ENCODE data around the gene IGFBP2.

DNA sequence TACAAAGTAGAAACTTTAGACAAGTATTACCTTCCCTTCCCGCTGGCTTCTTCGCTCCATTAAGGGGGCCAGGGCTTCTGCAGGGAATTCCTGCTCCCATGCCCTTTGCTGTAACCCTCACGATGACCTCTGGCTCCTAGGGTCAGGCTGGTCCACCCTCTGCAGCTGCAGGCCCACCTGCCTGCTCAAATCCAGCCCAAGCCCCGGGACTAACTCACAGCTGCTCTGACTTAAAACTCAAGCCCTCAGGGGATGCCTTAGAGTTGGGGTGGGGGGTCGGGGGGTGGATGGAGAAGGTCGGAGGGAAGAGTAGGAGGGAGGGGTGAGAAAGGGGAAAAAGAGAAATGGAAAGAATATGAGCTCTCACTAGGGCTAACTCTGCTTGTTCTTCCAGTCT, 57.2 kb downstream of the IGFBP2 start:
- TF ChIP-seq ZNF331 (CRISPR knock-in tag; IDR thresholded peaks at IDR 0.05; ENCODE audit: low read depth): no peak
- TF ChIP-seq ZNF462 (CRISPR knock-in tag; IDR thresholded peaks at IDR 0.05): no peak
- TF ChIP-seq, protein P1, sequence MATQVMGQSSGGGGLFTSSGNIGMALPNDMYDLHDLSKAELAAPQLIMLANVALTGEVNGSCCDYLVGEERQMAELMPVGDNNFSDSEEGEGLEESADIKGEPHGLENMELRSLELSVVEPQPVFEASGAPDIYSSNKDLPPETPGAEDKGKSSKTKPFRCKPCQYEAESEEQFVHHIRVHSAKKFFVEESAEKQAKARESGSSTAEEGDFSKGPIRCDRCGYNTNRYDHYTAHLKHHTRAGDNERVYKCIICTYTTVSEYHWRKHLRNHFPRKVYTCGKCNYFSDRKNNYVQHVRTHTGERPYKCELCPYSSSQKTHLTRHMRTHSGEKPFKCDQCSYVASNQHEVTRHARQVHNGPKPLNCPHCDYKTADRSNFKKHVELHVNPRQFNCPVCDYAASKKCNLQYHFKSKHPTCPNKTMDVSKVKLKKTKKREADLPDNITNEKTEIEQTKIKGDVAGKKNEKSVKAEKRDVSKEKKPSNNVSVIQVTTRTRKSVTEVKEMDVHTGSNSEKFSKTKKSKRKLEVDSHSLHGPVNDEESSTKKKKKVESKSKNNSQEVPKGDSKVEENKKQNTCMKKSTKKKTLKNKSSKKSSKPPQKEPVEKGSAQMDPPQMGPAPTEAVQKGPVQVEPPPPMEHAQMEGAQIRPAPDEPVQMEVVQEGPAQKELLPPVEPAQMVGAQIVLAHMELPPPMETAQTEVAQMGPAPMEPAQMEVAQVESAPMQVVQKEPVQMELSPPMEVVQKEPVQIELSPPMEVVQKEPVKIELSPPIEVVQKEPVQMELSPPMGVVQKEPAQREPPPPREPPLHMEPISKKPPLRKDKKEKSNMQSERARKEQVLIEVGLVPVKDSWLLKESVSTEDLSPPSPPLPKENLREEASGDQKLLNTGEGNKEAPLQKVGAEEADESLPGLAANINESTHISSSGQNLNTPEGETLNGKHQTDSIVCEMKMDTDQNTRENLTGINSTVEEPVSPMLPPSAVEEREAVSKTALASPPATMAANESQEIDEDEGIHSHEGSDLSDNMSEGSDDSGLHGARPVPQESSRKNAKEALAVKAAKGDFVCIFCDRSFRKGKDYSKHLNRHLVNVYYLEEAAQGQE (IDR thresholded peaks at IDR 0.05; ENCODE audit: unreplicated experiment): no peak
- TF ChIP-seq CTCF (conservative IDR thresholded peaks at IDR 0.05; ENCODE audit: low read depth in 2 of 2): no peak
- no peak for TF ChIP-seq POLR2AphosphoS5 (IDR thresholded peaks at IDR 0.05; ENCODE audit: low read depth)
- no peak for TF ChIP-seq JUNB (IDR thresholded peaks at IDR 0.05; ENCODE audit: unreplicated experiment)
- TF ChIP-seq NANOG (IDR thresholded peaks at IDR 0.05; ENCODE audit: borderline replicate concordance): no peak
- TF ChIP-seq EZH2 (IDR thresholded peaks at IDR 0.05; ENCODE audit: low read depth, unreplicated experiment): no peak
- TF ChIP-seq EZH2phosphoT487 (IDR thresholded peaks at IDR 0.05; ENCODE audit: unreplicated experiment): no peak
- no peak for TF ChIP-seq ETS1 (IDR thresholded peaks at IDR 0.05)
